ENCODE data around the gene WASL.
"Not testable (repeated sequence)": the region's sequence is repeated elsewhere in the genome, so short reads cannot be mapped to it uniquely, and the experiment has no call there.

- TF ChIP-seq, protein P1, sequence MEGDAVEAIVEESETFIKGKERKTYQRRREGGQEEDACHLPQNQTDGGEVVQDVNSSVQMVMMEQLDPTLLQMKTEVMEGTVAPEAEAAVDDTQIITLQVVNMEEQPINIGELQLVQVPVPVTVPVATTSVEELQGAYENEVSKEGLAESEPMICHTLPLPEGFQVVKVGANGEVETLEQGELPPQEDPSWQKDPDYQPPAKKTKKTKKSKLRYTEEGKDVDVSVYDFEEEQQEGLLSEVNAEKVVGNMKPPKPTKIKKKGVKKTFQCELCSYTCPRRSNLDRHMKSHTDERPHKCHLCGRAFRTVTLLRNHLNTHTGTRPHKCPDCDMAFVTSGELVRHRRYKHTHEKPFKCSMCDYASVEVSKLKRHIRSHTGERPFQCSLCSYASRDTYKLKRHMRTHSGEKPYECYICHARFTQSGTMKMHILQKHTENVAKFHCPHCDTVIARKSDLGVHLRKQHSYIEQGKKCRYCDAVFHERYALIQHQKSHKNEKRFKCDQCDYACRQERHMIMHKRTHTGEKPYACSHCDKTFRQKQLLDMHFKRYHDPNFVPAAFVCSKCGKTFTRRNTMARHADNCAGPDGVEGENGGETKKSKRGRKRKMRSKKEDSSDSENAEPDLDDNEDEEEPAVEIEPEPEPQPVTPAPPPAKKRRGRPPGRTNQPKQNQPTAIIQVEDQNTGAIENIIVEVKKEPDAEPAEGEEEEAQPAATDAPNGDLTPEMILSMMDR (IDR thresholded peaks at IDR 0.05) = not testable (repeated sequence)
- not testable (repeated sequence) for TF ChIP-seq POLR2A (IDR thresholded peaks at IDR 0.05)
Measured at GRCh38 chr7:123780472-123780871, 31.7 kb upstream of the WASL start.

Measured in uterus (tissue), 2 donors.